AG04450 (cell line): Measurements from ENCODE around the gene CBLL1. TPM values are rescaled to one million over a fixed set of nuclear protein-coding genes. Genes with fewer than 3 reads are reported as not detected.

Experiments
- CTCF ChIA-PET: fragments of 300-600, 350-600 bp; formaldehyde crosslinking; extraction: SDS; loops from one replicate; lab custom pipeline; 2022; ENCODE audit warnings: antibody characterized with exemption, inconsistent platforms; lab: Charles Lee
- POLR2A ChIA-PET: fragments of 350-600 bp; formaldehyde crosslinking; extraction: SDS; loops from one replicate; lab custom pipeline; 2021; ENCODE audit warnings: antibody characterized with exemption, inconsistent platforms; lab: Yijun Ruan, JAX
- DNase-seq: peaks from one replicate; pipeline ENCODE4 v3.0.0-alpha.2; 2011; ENCODE audit warnings: low read depth, low spot score
- H3K27ac ChIP-seq: one replicate; pipeline ENCODE4 v1.5.1; 2012; ENCODE audit warnings: low read depth, low read length, control low read depth
- H3K27me3 ChIP-seq: one replicate; pipeline ENCODE4 v1.6.0; 2012; ENCODE audit warnings: low read length; ENCODE audit not compliant: control insufficient read depth, insufficient read depth
- H3K4me3 ChIP-seq: 2 replicates; pipeline ENCODE4 v1.5.1; 2011; ENCODE audit warnings: mild to moderate bottlenecking, low read depth, low read length, control low read depth
- H3K9me3 ChIP-seq: 2 replicates; pipeline ENCODE4 v1.5.1; 2012; ENCODE audit warnings: low read length; ENCODE audit not compliant: control insufficient read depth, insufficient read depth
- CTCF ChIP-seq: IDR thresholded peaks from 2 replicates; pipeline ENCODE4 v1.5.1; 2011; ENCODE audit warnings: low read depth, low read length, control low read depth, inconsistent platforms
- polyA plus RNA-seq: library from polyadenylated mRNA; depleted of rRNA; stranded (reverse); fragments of >200 nt; gene quantifications from 2 replicates; pipeline ENCODE4 v1.2.3, GENCODE V29; 2011

Gene CBLL1
- polyA plus RNA-seq, 1 experiment: 18.0 TPM

GRCh38 chr7:107700570-107700969, 43.4 kb upstream of the CBLL1 start:
- ChIA-PET CTCF (interaction anchor here (0.6 to 1.4 kb wide), 3 partner anchors 11 to 174 kb away, joined by 3 to 5 read pairs (median 4); no protein-coding TSS in a partner anchor), POLR2A (no interaction called here)
- Histone ChIP-seq H3K9me3 (no peaks in the 10 kb centered on the region), H3K27ac (no peak overlapping the region), H3K27me3 (no peaks in the 10 kb centered on the region), H3K4me3 (no peak overlapping the region)
- no peak for TF ChIP-seq CTCF
- DNase-seq: no peak

DNA sequence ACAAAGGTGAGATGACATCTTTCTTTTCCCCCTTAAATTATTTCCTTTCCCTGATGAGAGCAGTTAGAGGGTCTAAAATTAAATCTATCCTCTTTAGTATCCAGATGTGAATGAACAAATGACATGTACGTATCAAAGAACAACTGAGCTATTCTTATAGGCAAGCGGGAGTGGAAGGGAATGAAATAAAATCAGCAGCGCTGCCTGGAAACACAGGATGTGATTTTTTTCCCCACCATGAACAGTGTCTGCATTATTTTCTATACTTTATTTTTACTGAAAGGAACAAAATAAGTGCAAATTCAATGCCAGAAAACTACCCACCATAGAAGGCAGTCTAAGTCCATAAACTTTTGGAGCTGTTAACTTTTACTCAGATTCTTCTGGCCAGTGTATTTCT, 42.8 kb upstream of the CBLL1 start:
- TF ChIP-seq CTCF: no peak
- ChIA-PET POLR2A (no interaction called here), CTCF (interaction anchor here (0.6 to 1.4 kb wide), 3 partner anchors 11 to 174 kb away, joined by 4 to 5 read pairs (median 4); no protein-coding TSS in a partner anchor)
- H3K9me3 ChIP-seq: no peaks in the 10 kb centered on the region
- no peak overlapping the region for H3K27ac ChIP-seq
- no peak overlapping the region for H3K4me3 ChIP-seq
- H3K27me3 ChIP-seq: no peaks in the 10 kb centered on the region
- no peak for DNase-seq

GRCh38 chr7:107703219-107703618, 40.7 kb upstream of the CBLL1 start:
- no peak for DNase-seq
- no peak for TF ChIP-seq CTCF
- ChIA-PET POLR2A (no interaction called here), CTCF (no interaction called here)
- no peak overlapping the region for H3K27ac ChIP-seq
- H3K27me3 ChIP-seq: no peaks in the 10 kb centered on the region
- no peaks in the 10 kb centered on the region for H3K9me3 ChIP-seq
- no peak overlapping the region for H3K4me3 ChIP-seq

DNA sequence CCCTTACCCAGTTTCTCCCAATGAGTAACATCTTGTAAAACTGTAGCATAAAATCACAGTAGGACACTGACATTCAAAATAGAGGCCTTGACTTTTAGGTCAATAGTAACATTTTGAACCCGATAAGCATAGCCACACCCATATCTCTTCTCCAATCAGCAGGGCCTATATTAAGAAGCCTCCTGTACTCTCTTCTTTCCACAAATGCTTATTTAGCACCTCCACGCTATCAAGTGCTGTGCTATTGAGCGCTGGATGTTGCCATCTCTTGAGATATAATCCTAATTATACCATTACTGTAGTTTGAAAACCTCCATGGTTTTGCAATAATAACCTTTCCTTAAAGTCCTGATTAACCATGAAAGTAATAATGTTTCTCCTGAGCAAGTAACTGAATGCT, 40.1 kb upstream of the CBLL1 start:
- Histone ChIP-seq H3K4me3 (no peak overlapping the region), H3K27ac (no peak overlapping the region), H3K27me3 (no peaks in the 10 kb centered on the region), H3K9me3 (no peaks in the 10 kb centered on the region)
- TF ChIP-seq CTCF: no peak
- ChIA-PET POLR2A (no interaction called here), CTCF (no interaction called here)
- DNase-seq: no peak

DNA sequence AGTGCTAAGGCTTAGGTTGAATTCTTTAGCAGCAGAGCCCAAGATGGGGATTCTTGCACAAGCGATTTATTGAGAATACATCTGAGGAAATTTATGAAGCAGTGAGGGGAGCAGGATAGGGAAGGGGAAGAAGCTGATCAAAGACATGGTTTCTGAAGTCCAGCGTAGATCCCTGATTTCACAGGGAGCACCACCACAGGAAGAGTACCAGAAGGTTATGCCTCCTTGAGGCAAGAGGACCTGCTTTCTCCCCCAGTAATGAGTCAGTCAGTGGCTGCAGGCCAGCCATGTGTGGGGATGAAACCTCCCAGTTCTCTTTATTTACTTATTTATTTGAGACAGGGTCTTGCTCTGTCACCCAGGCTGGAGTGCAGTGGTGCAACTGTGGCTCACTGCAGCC, 35.0 kb upstream of the CBLL1 start:
- Histone ChIP-seq H3K27ac (no peak overlapping the region), H3K4me3 (no peak overlapping the region), H3K9me3 (no peaks in the 10 kb centered on the region), H3K27me3 (no peaks in the 10 kb centered on the region)
- no peak for DNase-seq
- ChIA-PET POLR2A (no interaction called here), CTCF (no interaction called here)
- no peak for TF ChIP-seq CTCF
